ENCODE results near the gene CAPN10.
"Not testable (repeated sequence)": the region's sequence is repeated elsewhere in the genome, so short reads cannot be mapped to it uniquely, and the experiment has no call there.

Gene CAPN10, protein sequence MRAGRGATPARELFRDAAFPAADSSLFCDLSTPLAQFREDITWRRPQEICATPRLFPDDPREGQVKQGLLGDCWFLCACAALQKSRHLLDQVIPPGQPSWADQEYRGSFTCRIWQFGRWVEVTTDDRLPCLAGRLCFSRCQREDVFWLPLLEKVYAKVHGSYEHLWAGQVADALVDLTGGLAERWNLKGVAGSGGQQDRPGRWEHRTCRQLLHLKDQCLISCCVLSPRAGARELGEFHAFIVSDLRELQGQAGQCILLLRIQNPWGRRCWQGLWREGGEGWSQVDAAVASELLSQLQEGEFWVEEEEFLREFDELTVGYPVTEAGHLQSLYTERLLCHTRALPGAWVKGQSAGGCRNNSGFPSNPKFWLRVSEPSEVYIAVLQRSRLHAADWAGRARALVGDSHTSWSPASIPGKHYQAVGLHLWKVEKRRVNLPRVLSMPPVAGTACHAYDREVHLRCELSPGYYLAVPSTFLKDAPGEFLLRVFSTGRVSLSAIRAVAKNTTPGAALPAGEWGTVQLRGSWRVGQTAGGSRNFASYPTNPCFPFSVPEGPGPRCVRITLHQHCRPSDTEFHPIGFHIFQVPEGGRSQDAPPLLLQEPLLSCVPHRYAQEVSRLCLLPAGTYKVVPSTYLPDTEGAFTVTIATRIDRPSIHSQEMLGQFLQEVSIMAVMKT

DNA sequence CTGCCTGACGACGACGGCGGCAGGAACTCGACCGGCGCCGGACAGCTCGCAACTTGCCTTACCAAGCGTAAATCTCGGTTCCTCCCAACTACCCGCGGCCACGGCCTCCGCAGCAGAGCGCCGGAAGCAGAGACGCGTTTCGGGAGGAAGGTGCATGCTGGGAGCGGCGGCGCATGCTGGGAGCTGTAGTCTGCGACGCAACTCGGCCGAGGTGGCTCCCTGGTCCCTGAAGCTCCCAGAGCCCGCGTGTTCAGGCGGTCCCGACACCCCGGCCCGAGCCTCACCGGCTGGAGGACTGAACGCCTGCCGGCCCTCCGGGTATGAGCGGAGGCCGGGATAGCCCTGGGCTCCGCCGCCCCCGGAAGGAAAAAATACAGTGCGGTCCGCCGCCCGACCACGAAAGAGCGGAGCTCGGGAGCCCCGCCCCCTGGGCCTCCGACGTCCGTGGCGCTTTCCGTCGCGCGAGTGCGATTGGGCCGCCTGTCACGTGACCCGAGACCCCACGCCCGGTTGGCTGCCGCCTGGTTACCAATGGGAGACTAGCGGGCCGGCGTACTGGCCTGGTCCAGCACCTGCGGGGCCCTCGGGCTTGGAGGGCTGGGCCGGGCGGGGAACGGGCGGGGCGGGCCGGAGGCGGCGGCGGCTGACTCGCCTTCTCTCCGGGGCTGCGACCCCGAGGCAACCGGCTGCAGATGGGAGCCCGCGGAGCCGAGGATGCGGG lies at the start of gene CAPN10:
Gene CAPN10, plus strand, starts transcription at position 537 of the 721 bp plus-strand sequence. Its CDS starts 178 bp downstream, at position 715.
- peak; percentile 95 for DNase-seq (ENCODE audit: low read depth)

DNA sequence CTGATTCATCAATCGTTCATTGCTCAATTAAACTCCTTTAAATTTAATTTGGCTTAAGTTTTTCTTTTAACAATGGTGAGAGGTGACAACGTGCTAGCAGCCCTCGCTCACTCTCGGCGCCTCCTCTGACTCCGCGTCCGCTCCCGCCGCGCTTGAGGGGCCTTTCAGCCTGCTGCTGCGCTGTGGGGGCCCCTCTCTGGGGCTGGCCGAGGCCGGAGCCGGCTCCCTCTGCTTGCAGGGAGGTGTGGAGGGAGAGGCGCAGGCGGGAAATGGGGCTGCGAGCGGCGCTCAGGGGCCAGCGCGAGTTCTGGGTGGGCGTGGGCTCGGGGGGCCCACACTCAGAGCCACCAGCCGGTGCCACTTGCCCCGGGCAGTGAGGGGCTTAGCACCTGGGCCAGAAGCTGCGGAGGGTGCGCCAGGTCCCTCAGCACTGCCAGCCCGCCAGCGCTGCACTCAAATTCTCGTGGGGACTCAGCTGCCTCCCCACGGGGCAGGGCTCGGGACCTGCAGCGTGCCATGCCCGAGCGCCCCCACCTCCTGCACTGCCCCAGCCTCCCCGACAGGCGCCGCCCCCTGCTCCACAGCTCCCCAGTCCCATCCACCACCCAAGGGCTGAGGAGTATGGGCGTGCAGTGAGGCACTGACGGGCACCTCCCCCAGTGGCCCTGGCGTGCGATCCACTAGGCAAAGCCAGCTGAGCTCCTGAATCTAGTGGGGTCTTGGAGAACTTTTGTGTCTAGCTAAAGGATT lies 48.3 kb upstream of the CAPN10 start:
- no peak for DNase-seq (ENCODE audit: low read depth)

DNA sequence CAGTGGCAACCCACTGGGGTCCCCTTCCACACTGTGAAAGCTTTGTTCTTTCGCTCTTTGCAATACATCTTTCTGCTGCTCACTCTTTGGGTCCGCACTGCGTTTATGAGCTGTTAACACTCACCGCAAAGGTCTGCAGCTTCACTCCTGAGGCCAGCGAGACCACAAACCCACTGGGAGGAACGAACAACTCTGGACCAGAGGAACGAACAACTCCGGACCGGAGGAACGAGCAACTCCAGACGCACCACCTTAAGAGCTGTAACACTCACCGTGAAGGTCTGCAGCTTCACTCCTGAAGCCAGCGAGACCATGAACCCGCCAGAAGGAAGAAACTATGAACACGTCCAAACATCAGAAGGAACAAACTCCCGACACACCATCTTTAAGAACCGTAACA lies 47.4 kb upstream of the CAPN10 start:
- not testable (repeated sequence) for DNase-seq (ENCODE audit: low read depth)

DNA sequence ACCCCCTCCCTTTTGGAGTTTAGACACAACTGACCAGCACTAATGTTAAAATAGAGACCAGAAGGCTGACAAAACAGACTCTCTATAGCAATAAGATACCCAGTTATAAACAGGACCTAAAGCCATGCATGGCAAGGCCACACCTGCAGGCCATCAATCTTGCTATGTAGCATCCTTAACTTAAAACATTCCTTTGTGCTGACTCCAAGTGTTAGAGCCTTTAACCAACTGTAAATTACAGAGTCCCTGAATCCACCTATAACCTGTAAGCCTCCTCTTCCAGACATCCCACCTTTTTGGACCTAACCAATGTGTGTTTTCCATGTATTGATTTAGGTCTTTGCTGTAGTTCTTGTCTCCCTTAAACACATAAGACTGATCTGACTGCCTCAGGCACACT lies 46.6 kb upstream of the CAPN10 start:
- no peak for DNase-seq (ENCODE audit: low read depth)

DNA sequence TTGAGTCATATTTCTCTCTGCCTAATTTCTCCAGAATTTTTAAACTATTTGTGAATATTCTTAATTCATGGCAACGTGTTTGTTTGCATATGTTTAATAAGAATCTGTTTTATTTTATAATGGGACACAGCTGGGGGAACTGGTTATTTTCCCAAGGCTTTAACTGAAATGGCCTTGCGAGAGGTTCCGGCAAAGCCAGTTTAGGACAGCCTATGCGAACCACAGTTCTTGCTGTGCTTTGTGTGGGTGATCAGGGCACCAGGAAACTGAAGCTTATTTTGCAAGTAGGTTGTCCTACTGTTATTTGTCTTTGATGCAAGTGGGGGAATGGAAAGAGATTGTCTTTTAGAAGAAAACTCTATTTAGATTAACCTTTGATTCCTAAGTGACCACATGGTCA lies 35.2 kb upstream of the CAPN10 start:
- no peak for DNase-seq (ENCODE audit: low read depth)

DNA sequence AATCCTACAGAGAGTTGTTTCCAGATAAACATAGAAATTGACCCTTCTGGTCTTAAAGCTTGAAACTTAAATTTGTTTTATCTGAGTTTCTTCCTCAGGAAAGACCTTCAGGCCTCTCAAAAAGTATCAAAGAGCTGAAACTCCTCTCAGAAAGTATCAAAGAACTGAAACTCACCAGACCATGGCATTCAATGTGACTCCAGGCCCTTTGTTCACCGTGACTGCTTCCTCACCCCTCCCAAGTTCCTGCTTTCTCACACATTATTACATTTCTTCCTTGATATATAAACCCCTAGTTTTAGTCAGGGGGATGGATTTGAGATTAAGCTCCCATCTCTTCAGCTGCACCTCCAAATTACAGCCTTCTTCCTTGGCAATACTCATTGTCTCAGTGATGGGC lies 34.7 kb upstream of the CAPN10 start:
- DNase-seq (ENCODE audit: low read depth): no peak

DNA sequence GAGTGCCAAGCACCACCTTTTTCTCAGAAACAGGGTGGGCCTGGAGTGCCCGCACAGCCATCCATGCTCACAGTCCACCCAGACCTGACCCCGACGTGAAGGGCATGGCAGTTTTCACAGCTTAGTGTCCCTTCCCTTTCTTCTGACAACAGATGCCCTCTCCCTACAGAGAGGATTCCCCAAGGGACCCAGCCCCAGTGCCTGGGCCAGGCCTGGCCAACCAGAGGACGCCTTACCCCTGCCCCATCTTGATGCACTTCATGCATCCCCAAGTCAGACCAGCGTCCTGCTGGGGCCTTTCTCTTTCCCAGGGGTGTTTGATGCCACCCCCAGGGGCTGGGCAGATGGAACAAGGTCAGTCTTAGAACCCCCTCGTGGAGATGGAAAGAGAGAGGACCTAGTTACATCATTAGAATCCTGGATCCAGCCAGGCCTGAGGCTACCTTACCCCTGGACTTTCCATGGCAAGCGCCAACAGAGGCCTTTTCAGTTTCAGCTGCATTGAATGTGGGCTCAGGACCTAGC lies 32.5 kb upstream of the CAPN10 start:
- DNase-seq (ENCODE audit: low read depth): no peak

DNA sequence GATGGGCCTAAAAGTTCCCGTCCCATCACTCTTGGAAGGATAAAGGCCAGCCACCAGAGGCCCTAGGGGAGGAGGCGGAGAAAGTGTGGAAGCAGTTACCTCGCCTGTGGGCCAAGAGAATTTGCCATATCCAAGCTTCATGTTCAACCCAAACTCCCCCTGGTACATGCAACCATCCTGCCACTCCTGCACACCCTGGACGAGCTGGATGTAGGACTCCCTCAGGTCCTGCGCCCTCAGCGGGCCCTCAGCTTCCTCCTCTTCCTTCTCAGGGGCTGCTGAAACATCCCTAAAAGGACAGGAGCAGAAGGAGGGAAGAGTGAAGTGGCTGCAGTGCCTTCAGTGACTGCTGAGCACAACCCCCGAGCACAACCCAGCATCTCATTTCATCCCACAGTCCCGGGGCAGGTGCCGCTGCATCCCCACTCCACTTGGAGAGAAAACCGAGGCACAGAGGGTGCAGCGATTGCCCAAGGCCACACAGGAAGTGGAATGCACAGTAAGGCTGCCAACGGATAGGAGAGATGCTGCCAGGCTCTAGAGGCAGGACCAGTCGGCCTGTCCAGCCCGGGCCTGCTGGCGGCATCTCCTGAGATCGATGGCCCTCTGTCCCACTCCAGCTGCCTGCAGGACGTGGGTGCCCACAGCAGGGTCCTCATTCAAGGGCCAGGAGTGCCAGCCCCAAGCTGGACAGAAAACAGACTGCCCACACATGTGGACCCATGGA lies 31.6 kb upstream of the CAPN10 start:
- no peak for DNase-seq (ENCODE audit: low read depth)

DNA sequence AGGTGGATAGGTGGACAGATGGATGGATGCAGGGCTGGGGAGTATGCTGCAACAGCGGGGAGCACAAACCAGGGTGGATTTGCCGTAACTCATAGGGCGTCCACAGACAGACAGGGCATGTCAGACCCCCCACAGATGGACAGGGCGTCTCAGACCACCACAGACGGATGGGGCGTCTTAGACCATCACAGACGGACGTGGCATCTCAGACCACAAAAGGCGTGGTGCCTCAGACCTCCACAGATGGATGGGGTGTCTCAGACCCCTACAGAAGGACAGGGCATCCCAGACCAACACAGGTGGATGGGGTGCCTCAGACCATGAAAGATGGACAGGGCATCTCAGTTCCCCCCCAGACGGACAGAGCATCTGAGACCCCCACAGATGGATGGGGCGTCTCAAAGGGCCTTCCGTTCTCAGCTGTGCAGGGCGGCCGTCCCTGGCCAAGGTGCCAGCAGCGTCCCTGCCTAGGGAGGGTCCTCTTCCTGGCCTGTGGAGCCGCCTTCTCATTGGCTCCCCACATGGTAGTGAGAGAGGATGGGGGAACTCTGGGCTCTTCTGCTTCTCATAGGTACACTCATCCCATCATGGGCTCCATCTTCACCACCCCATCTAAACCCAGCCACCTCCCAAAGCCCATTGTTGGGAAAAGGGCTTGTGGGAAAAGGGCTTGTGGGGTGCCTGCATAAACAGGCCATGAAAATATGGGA lies 30.8 kb upstream of the CAPN10 start:
- DNase-seq (ENCODE audit: low read depth): no peak

DNA sequence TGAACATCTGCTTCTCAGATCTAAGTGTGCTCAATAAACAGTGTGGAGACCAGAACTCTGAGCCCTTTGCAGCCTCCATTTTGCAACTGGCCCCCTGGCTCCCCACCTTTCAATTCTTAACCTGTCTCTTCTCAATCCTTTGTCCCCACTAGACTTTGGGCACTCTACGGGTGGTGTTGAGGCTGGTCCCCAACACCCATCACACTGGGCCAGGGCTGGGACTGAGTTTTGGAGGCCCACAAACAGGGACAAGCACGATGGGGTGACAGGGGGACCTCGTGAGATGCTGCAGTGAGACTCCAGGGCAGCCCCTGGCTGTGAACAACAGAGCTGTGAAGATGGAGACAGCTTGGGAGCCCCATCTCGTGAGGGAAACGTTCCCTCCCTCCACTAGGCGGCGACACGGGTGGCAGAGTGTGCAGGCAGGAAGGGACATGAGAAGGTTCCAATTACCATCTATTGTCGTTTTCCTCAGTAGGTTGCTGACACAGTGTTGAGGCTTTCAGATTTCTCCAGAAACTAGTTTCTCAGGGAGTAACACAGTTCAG lies 29.9 kb upstream of the CAPN10 start:
- DNase-seq (ENCODE audit: low read depth): peak; percentile 58

DNA sequence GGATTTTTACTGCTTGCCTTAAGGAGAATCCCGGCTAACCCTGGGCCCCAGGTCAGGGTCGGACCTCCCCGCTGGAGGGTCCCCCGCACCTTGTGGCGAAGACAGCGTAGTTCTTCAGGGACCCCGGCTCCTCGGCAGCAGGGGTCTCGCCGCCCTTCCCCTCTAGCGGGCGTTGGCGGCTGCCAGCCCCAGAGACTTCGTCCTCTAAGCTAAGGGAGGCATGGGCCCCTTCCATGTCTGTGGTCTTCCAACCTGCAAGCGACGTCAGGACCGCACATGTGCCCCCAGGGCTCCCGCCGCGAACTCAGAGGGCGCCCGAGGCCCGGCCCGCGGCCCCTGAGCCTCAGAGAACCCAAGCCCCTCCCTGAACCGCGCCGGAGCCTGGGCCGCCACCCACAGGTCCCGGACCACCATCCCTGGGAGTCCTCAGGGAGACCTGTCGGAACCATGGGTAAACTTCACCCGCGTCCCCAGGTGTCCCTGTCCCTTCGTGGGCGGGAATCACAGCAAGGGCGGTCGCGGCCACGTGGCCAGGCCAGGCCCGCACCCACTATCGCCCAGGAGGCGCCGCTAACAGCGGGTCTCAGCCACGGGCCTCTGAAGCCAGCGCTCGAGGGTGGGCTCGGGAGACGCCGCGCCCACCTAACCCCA lies 29.3 kb upstream of the CAPN10 start:
- DNase-seq (ENCODE audit: low read depth): no peak

DNA sequence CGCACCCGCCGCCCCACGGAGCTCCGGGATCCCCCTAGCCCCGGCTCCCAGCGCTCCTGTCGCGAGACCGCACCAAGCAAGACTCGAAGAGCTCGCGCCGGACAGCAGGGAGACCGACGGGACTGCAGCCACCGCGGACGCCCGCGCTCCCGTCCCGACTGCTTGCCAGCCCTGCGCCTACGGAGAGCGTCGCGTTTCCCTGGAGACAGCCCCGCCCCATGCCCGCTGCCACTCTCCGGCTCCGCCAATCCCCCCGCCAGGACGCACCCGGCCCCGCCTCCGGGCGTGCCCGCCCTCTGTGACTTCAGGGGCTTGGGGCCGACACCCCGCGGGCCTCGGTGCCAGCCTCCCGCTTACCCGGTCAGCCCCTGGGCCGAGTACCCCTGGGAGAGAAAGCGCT lies 28.7 kb upstream of the CAPN10 start, which contains the start of gene ANKMY1:
Gene ANKMY1, minus strand, starts transcription at position 181 of the 400 bp plus-strand sequence. CDS start 653 bp downstream, outside the sequence.
- DNase-seq (ENCODE audit: low read depth): peak; percentile 56

DNA sequence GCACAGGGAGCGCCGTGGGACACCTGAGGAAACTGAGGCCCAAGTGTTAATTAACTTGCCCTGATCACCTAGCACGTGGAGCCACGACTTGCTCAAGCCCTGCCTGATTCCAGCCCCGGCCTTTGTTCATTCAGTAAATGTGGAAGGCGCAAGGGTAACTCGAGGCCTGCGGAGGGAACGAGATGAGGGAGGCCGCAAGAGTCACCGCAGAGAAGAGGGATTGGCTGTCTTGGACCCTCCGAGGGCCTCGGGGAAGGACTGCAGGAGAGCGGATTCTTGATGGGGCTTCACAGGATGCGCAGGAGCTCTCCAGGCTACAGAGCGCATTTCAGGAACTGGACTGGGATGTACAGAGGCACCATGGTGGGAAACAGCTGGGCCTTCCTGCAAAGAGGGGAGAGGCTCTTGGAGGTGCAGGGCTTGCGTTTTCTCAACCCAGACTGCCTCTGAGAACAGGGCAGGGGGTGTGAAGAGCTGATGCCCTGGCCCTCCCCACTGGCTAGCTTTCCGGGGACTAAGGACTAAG lies 28.2 kb upstream of the CAPN10 start:
- DNase-seq (ENCODE audit: low read depth): no peak

DNA sequence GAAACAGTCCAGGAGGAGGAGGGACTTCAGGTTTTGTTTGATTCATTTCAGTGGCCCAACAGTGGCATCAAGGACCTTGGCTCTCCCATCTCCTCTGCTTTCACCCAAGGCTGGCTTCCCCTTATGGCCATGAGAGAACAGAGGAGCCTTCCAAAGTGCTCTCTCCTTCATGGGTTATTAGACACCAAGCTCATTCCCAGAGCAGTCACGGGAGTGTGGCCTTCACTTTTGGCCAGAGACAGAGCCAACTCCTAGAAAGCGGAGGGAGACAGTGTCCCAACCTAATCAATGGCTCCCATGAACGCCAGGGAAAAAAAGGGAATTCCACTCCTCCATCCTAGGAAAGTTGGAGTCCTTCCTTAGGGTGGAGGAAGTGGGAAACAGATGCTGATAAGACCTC lies 27.2 kb upstream of the CAPN10 start:
- no peak for DNase-seq (ENCODE audit: low read depth)

DNA sequence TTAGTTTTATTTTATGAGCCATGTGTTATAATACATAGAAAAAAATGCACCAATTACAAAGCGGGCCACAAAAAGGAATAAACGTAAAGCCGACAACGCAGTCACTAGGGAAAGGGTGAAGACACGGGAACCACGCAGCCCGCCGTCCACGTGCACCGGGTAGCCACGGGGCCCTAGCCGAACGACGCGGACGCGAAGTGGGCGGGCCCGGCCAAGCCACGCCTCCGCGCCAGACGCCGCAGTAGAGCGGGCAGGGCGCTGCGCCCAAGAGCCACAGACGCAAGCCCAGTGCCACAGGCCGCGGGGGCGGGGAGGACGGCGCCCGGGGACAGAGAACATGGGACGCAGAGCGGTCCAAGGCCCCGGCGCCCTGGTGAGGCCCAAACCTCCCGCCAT lies 26.5 kb upstream of the CAPN10 start, which contains the start of gene DUSP28:
Gene DUSP28, plus strand, starts transcription at position 274 of the 396 bp plus-strand sequence. CDS start 328 bp downstream, outside the sequence.
- DNase-seq (ENCODE audit: low read depth): peak; percentile 87

DNA sequence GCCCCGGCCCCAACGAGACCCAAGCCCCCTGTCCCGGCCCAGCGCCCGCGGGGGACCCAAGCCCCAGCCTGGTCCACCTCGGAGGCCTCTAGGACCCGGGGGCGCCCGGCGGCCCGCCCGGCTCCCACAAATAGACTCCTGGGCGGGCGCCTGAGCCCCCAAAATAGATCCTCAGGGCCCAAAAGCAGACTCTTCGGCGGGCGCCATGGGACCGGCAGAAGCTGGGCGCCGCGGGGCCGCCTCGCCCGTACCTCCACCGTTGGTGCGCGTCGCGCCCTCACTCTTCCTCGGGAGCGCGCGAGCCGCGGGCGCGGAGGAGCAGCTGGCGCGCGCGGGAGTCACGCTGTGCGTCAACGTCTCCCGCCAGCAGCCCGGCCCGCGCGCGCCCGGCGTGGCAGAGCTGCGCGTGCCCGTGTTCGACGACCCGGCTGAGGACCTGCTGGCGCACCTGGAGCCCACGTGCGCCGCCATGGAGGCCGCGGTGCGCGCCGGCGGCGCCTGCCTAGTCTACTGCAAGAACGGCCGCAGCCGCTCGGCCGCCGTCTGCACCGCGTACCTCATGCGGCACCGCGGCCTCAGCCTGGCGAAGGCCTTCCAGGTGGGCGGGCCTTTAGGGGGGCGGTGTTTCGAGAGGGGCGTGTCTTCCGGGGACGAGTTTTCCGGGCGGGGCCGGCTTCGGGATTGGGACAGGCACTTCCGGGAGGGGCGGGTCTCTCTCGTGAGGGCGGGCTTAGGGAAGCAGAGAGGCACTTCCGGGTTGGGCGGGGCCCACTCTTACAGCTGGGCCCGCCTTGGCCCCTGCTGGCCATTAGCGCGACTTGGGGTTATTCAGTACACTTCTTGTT lies 25.8 kb upstream of the CAPN10 start:
- DNase-seq (ENCODE audit: low read depth): peak; percentile 99

DNA sequence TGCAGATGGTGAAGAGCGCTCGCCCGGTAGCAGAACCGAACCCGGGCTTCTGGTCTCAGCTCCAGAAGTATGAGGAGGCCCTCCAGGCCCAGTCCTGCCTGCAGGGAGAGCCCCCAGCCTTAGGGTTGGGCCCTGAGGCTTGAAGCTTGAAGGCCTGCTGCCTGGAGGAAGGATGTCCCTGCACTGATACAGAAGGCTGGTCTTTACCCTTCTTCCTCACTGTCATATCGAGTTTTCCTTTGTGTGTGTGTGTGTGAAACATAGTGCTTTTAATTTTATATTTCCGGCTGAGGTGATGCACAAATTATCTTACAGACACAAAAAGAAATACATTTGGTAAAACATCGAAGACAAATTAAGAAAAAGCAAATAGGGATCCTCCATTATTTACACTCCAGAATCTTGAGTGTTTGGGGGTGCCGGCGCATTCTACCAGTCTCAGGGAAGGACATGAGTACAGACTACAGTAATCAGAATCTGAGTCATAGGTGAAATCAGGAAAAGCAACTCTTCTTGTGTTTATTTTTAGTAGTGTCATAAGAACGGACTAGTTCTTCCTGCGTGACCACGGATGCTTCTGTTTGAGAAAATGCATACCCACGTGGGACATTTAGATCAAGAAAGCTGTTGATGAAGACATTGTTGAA lies 25.1 kb upstream of the CAPN10 start:
- DNase-seq (ENCODE audit: low read depth): no peak

DNA sequence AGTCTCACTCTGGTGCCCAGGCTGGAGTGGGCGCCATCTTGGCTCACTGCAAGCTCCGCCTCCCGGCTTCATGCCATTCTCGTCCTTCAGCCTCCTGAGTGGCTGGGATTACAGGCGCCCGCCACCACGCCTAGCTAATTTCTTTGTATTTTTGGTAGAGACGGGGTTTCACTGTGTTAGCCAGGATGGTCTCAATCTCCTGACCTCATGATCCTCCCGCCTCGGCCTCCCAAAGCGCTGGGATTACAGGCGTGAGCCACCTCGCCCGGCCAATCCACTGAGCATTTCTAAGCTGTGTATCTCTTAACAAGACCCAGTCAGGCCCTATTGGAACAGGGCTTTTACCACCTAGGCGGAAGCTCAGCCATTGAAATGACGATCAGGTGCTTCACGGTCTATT lies 23.3 kb upstream of the CAPN10 start:
- not testable (repeated sequence) for DNase-seq (ENCODE audit: low read depth)
